ENCODE data around the gene ABCF1. TPM values are rescaled to one million over a fixed set of nuclear protein-coding genes. Genes with fewer than 3 reads are reported as not detected.

The ABCF1 gene
- total and polyA plus RNA-seq, 8 donors: 7.6 to 32.6 (median 27.4) TPM

GRCh38 chr6:30562470-30563425, 8.5 kb upstream of the ABCF1 start:
- Histone ChIP-seq H3K9me3 (no peaks in the 10 kb centered on the region), H3K27ac (no peak overlapping the region), H3K36me3 (peaks cover 12 to 27% (median 25%) of the 10 kb centered on the region in 4 donors), H3K27me3 (no peaks in the 10 kb centered on the region), H3K4me3 (no peak overlapping the region), H3K4me1 (peaks cover 8 to 15% (median 10%) of the 10 kb centered on the region in 4 donors)
- TF ChIP-seq CTCF (IDR thresholded peaks at IDR 0.05) (no peak), POLR2A (IDR thresholded peaks at IDR 0.05) (no peak), POLR2AphosphoS5 (IDR thresholded peaks at IDR 0.05) (no peak), EP300 (IDR thresholded peaks at IDR 0.05) (no peak)
- intact Hi-C loops (cut with DNase I; ENCODE audit: low total_unique reads): no loop called here
- 93 to 96% (median 94%) methylated on average over 14 of the region's 14 CpGs for WGBS, 5 donors
- no peak for DNase-seq

- Histone ChIP-seq H3K9me3 (no peaks in the 10 kb centered on the region), H3K4me3 (no peak overlapping the region), H3K27ac (no peak overlapping the region), H3K36me3 (peaks cover 12 to 27% (median 25%) of the 10 kb centered on the region in 4 donors), H3K4me1 (peaks cover 0 to 12% (median 6%) of the 10 kb centered on the region in 4 donors), H3K27me3 (no peaks in the 10 kb centered on the region)
- TF ChIP-seq POLR2AphosphoS5 (IDR thresholded peaks at IDR 0.05) (no peak), CTCF (IDR thresholded peaks at IDR 0.05) (no peak), POLR2A (IDR thresholded peaks at IDR 0.05) (no peak), EP300 (IDR thresholded peaks at IDR 0.05) (no peak)
- 97 to 100% (median 100%) methylated on average over 1 of the region's 1 CpG for WGBS, 5 donors
- DNase-seq: no peak
- intact Hi-C loops (cut with DNase I; ENCODE audit: low total_unique reads): no loop called here
Measured at GRCh38 chr6:30564114-30564513, 7.1 kb upstream of the ABCF1 start.

- H3K4me3 ChIP-seq: no peak overlapping the region
- DNase-seq: no peak
- no peaks in the 10 kb centered on the region for H3K27me3 ChIP-seq
- intact Hi-C loops (cut with DNase I; ENCODE audit: low total_unique reads): no loop called here
- no peaks in the 10 kb centered on the region for H3K9me3 ChIP-seq
- no peak overlapping the region for H3K27ac ChIP-seq
- H3K36me3 ChIP-seq: peaks cover 12 to 27% (median 25%) of the 10 kb centered on the region in 4 donors
- TF ChIP-seq POLR2A (IDR thresholded peaks at IDR 0.05): no peak
- TF ChIP-seq POLR2AphosphoS5 (IDR thresholded peaks at IDR 0.05): no peak
- no peak for TF ChIP-seq EP300 (IDR thresholded peaks at IDR 0.05)
- TF ChIP-seq CTCF (IDR thresholded peaks at IDR 0.05): no peak
- peaks cover 9 to 26% (median 16%) of the 10 kb centered on the region in 4 donors for H3K4me1 ChIP-seq
Measured at GRCh38 chr6:30565772-30566171, 5.5 kb upstream of the ABCF1 start.

- Histone ChIP-seq H3K4me3 (no peak overlapping the region), H3K9me3 (no peaks in the 10 kb centered on the region), H3K27ac (no peak overlapping the region), H3K4me1 (peaks cover 22 to 42% (median 31%) of the 10 kb centered on the region in 4 donors), H3K36me3 (peaks cover 2 to 6% (median 3%) of the 10 kb centered on the region in 4 donors), H3K27me3 (no peaks in the 10 kb centered on the region)
- DNase-seq: peak in 1 of 2 donors; percentile 26
- 44 to 60% (median 53%) methylated on average over 3 of the region's 3 CpGs for WGBS, 5 donors
- TF ChIP-seq EP300 (IDR thresholded peaks at IDR 0.05) (no peak), CTCF (IDR thresholded peaks at IDR 0.05) (no peak), POLR2AphosphoS5 (IDR thresholded peaks at IDR 0.05) (no peak), POLR2A (IDR thresholded peaks at IDR 0.05) (no peak)
- intact Hi-C loops (cut with DNase I; ENCODE audit: low total_unique reads): no loop called here
Measured at GRCh38 chr6:30568245-30568644, 3.0 kb upstream of the ABCF1 start.
